ENCODE data around the gene DDX25.

The DDX25 gene

DNA sequence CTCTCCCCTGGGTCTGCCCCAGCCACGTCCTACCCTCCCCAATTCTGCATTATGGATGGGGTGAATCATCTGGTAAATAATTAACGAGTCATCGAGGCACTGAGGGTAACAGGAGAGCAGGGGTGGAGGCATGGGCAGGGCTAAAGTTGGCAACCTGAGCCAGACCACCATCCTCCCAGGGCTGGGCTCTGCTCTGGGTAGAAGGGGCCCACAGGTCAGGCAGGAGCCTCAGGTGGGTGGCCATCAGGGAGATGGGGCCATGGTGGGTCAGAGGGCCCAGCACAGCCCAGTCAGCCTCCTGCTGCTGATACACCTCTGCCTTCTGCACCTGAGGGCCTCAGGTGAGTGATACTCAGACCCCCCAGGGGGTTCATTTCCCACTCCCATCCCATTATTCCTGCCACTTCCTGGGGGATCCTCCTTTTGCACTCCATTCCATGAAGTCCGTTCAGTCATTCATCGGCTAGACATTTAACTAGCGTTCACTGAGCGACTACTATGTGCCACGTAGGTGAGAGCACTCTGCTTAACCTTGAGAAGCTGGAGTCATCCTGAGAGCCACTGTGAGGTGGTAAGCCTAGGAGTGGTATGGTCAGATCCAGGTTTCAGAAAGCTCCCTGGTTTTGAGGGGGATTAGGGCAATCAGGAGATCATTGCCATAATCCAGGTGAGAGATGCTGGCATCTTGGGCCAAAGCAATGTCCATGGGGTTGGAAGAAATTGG is 41.7 kb downstream of the DDX25 start, which contains the start of gene VSIG10L2:
Gene VSIG10L2, plus strand, starts transcription at position 248 of the 724 bp plus-strand sequence. Its CDS starts 12 bp downstream, at position 260.
- intact Hi-C loops (cut with micrococcal nuclease), result no loop called here

DNA sequence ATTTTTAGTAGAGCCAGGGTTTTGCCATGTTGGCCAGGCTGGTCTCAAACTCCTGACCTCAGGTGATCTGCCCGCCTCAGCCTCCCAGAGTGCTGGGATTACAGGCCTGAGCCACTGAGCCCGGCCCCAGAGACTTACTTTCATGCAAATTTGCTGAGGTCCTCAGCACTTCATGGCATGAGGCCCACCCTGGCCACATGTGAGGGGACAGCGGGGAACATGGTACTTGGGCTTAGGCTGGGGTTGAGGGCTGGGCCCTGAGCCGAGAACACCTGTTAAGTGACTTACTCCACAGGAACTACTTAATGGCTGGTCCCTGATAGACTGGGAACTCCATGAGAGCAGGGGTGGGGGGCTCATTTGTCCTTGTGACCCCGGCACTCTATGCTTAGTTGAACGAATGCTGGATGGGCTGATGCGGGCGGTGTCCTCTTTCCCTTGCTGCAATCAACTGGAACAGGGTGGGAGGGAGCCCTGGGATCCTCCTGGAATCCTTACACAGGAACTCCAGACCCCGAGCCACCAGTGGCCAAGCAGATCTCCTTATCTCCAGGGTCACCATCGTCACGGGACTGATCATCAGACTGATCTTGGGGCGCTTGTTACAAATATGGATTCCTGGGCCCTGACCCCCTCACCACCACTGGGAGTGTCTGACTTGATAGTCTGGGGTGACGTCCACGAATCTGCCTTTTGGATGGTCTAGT is 42.6 kb downstream of the DDX25 start:
- Mint-ChIP-seq H3K9me3 (no peaks in the 10 kb centered on the region), H3K27me3 (peaks cover 4% of the 10 kb centered on the region), H3K36me3 (ENCODE audit: low read depth) (no peaks in the 10 kb centered on the region), H3K27ac (no peak overlapping the region), H3K4me1 (ENCODE audit: low read depth) (no peaks in the 10 kb centered on the region), H3K4me3 (no peak overlapping the region)
- intact Hi-C loops (cut with micrococcal nuclease), result no loop called here

More for the DNA sequence above, 41.7 kb downstream of the DDX25 start, which contains the start of gene VSIG10L2:
- Mint-ChIP-seq H3K27ac (no peak within 1 kb of the TSS), H3K36me3 (ENCODE audit: low read depth) (no peaks in the 10 kb centered on the region), H3K4me1 (ENCODE audit: low read depth) (no peaks in the 10 kb centered on the region), H3K27me3 (peaks cover 3% of the 10 kb centered on the region), H3K9me3 (no peaks in the 10 kb centered on the region), H3K4me3 (no peak within 1 kb of the TSS)

DNA sequence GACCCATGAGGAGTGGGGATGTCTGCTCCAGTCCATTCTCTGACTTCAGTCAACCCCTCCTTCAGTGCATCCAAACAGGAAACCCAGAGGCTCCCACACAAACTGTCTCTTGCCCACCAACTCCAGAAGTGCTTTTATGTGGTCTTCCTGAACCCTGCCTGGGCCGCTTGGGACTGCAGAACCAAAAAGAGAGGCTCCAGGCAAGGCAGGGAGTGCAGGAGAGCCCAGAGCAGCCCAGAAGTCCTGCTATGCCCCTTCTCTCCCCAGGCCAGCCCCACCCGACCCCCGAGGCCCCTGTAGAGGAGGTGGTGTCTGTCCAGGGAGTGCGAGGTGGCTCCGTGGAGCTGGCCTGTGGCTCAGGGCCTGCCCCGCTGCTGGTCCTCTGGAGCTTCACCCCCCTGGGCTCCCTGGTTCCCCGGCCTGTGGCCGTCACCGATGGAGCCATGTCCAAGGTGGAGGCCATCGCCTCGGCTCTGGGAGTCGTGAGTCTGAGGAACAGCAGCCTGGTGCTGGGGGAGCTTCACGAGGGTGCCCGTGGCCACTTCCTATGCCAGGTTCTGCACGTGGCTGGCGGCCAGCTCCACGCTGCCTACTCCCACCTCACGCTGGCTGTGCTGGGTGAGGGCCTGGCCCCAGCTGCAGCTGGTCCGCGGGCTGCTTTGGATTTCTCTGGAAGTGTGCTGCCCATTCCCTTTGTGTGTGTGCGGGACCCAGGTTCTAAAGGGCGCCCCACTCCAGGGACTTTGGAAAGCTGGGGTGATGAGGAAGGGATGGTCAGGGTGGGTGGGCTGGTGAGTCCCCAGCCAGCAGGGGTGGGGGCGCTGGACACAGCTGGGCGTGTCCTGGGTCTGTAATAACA is 43.3 kb downstream of the DDX25 start:
- intact Hi-C loops (cut with micrococcal nuclease), result no loop called here
- H3K4me3 Mint-ChIP-seq, result no peak overlapping the region
- no peak overlapping the region for H3K27ac Mint-ChIP-seq
- no peaks in the 10 kb centered on the region for H3K36me3 Mint-ChIP-seq (ENCODE audit: low read depth)
- H3K4me1 Mint-ChIP-seq (ENCODE audit: low read depth), result no peaks in the 10 kb centered on the region
- H3K27me3 Mint-ChIP-seq, result peaks cover 4% of the 10 kb centered on the region
- H3K9me3 Mint-ChIP-seq, result no peaks in the 10 kb centered on the region

DNA sequence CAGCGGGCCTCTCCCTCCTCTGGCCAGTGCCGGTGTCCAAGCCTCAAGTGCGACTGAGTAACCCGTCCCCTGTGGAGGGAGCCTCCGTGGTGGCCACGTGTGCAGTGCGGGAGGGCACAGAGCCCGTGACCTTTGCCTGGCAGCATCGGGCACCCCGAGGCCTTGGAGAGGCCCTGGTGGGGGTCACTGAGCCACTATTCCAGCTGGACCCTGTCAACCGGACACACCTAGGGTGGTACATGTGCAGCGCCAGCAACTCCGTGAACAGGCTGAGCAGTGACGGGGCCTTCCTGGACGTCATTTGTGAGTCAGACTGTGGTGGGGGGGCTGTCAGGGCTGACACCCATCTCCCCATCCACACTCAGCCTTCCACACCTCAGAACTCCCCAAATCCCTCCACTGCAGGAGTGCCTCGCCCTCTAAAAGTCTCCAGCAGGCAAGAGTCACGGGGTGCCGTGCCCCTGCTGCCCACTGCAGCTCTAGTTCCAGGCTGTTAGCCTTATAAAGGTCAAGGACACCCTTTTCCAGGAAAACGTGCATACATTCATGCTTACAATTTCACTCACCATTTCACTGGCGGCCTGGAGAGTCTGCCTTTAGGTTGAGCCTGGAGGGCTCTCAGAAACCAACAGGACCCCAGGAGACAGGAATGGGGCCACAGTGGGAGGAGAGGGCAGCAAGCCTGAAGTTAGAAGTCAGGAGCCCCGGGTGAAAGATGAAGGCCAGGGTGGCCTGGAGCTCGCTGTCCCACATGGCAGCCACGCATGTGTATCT is 44.2 kb downstream of the DDX25 start:
- Mint-ChIP-seq H3K27ac (no peak overlapping the region), H3K27me3 (peaks cover 4% of the 10 kb centered on the region), H3K4me3 (no peak overlapping the region), H3K9me3 (no peaks in the 10 kb centered on the region), H3K36me3 (ENCODE audit: low read depth) (no peaks in the 10 kb centered on the region), H3K4me1 (ENCODE audit: low read depth) (no peaks in the 10 kb centered on the region)
- intact Hi-C loops (cut with micrococcal nuclease), result no loop called here

DNA sequence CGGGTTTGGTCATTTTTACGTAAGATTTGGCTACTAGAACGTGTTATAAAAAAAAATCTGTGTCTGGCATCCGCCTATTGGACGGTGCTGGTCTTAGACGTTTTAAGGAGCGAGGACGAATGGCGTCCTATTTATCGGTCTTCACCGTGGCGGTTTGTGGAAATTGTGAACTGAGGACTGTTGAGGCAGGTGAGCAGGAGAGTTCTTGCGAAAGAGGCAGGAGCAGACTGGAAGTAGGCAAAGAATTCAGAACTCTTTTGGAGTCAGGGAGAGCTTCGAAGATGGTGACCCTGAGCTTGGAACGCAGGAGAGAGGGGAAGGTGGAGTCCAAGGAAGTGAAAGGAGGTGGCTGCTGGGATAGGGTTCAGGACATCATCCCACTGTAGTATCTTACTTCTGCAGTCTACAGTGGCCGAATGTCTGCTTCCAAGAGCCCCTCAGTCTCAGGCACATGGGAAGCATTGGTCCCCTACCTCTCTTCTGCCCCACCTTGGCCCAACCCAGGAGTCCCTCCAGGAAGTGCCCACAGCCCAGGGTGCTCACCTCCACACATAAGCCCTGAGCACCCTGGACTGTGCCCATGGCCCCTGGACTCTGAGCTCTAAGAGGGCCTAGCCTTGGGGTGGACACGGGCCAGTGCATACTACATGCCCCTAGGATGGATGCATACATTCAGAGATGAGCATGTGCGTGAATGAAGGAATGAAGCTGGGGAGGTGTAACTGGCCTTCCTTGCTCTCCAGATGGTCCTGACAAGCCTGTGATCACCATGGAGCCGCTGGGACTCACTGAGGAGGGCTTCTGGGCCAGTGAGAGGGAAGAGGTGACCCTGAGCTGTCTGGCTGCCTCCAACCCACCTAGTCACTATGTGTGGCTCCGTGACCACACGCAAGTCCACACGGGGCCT is 45.2 kb downstream of the DDX25 start:
- H3K9me3 Mint-ChIP-seq, result no peaks in the 10 kb centered on the region
- H3K27me3 Mint-ChIP-seq, result peaks cover 1% of the 10 kb centered on the region
- no peaks in the 10 kb centered on the region for H3K36me3 Mint-ChIP-seq (ENCODE audit: low read depth)
- H3K4me1 Mint-ChIP-seq (ENCODE audit: low read depth), result no peaks in the 10 kb centered on the region
- intact Hi-C loops (cut with micrococcal nuclease), result no loop called here
- no peak overlapping the region for H3K4me3 Mint-ChIP-seq
- H3K27ac Mint-ChIP-seq, result no peak overlapping the region

DNA sequence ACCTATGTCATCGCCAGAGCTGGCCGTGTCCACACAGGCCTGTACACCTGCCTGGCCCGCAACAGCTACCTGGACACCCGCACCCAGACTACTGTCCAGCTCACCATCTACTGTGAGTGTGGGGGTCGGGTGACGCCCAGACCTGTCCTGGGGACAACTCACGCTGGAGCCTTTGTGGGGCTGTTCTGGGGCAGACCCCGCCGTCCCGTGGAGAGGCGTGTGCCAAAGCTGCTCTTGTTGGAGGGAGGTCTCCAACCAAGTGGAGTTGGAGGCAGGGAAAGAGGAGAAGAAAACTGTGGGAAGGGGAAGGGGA is 45.8 kb downstream of the DDX25 start:
- Mint-ChIP-seq H3K27ac (no peak overlapping the region), H3K4me3 (no peak overlapping the region), H3K27me3 (peaks cover 1% of the 10 kb centered on the region), H3K36me3 (ENCODE audit: low read depth) (no peaks in the 10 kb centered on the region), H3K9me3 (no peaks in the 10 kb centered on the region), H3K4me1 (ENCODE audit: low read depth) (no peaks in the 10 kb centered on the region)
- intact Hi-C loops (cut with micrococcal nuclease), result no loop called here

DNA sequence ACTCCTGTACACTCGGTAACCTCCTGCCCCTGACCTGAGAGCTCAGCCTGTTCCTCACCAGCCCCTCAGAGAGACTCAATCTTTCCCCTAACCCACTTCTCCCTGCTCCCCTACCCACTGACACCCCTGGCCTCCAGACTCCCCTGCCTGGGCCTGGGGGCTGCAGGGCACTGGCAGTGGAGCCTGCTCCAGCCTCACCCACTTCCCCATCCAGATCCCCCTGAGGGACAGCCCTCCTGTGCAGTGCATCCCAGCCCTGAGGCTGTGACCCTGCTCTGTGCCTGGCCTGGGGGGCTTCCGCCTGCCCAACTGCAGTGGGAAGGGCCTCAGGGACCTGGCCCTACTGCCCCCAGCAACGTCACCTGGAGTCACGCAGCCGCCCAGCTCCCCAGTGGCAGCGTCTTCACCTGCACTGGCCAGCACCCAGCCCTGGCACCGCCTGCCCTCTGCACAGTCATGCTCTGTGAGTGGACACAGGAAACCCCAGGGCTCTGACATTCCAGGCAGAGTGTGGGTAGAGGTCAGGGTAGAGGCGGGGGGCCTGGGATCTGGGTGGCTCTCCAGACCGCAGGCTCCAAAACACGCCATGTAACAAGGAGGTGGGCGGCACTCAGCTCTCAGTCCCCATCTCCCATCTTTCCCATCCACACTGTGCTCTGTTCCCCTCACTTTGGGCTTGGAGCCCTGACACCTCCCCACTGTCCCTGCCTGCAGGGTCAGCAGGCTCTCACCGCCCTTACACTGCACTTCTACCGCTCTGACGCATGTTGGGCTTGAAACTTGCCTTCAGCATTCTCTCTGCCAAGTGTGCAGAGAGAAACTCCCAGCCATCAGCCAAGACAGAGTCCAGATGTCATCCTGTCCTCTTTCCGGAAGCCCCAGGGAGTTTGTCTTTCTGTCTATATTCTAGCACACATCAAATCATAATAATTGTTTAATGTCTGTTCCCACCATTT is 46.7 kb downstream of the DDX25 start:
- Mint-ChIP-seq H3K4me1 (ENCODE audit: low read depth) (no peaks in the 10 kb centered on the region), H3K27ac (no peak overlapping the region)
- intact Hi-C loops (cut with micrococcal nuclease), result no loop called here

DNA sequence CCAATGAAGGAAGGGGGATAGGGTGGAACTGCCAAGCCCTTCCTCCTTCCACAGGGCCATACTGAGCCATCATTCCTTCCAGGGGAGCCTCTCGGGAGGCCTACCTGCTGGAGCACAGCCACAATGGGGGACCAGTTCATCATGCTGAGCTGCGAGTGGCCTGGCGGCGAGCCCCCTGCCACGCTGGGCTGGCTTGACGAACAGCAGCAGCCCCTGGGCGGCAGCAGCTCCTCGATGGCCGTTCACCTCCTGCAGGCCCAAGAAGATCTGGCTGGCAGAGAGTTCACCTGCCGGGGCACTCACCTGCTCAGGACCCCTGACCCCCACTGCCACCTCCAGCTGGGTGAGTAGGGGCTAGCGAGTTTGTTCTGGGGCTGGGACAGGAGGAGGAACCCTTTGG is 47.4 kb downstream of the DDX25 start:
- no peaks in the 10 kb centered on the region for H3K4me1 Mint-ChIP-seq (ENCODE audit: low read depth)
- no peaks in the 10 kb centered on the region for H3K9me3 Mint-ChIP-seq
- H3K27me3 Mint-ChIP-seq, result peaks cover 1% of the 10 kb centered on the region
- intact Hi-C loops (cut with micrococcal nuclease), result no loop called here
- H3K36me3 Mint-ChIP-seq (ENCODE audit: low read depth), result no peaks in the 10 kb centered on the region
- no peak overlapping the region for H3K27ac Mint-ChIP-seq
- no peak overlapping the region for H3K4me3 Mint-ChIP-seq

More for the DNA sequence above, 46.7 kb downstream of the DDX25 start:
- H3K4me3 Mint-ChIP-seq, result no peak overlapping the region
- H3K9me3 Mint-ChIP-seq, result no peaks in the 10 kb centered on the region
- peaks cover 1% of the 10 kb centered on the region for H3K27me3 Mint-ChIP-seq
- H3K36me3 Mint-ChIP-seq (ENCODE audit: low read depth), result no peaks in the 10 kb centered on the region

DNA sequence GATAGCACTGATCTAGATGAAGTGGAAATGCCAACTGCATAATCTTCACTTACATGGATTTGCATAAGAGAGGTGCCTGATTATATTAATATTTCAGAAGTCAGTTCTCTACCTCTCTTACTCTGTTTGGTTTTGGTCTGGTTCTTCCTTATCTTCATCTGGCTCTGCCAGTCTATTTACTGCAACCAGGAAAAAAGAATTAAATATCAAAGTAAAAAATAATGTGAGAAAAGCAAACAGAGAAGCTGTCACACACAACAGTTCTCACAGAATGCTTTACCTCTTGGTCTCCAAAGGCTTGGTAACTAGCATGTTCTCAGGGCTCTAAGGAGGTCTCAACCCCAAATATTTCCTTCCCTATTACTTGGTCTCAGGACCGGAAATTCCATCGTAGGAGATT is 48.3 kb downstream of the DDX25 start:
- Mint-ChIP-seq H3K27me3 (peaks cover 1% of the 10 kb centered on the region), H3K4me1 (ENCODE audit: low read depth) (no peaks in the 10 kb centered on the region), H3K27ac (no peak overlapping the region), H3K4me3 (no peak overlapping the region), H3K36me3 (ENCODE audit: low read depth) (no peaks in the 10 kb centered on the region), H3K9me3 (no peaks in the 10 kb centered on the region)
- intact Hi-C loops (cut with micrococcal nuclease), result no loop called here

DNA sequence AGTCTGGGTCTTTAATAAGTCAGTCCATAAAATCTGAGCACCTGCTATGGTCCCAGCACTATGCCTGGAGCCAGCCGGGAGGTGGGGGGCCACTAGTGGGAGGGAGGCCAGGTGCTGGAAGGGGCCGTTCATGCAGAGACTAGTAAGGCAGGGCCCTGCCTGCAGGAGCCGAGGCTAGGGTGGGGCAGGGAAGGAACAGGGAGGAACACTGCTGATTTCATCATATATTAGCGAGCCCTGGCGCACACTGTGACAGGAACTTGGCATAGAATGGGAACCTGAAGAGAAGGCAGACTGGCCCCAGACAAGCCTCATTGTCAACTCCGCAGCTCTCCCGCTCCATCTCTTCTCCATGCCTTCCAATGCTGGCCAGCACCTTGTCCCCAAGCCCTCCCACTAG is 48.7 kb downstream of the DDX25 start:
- Mint-ChIP-seq H3K27ac (no peak overlapping the region), H3K36me3 (ENCODE audit: low read depth) (no peaks in the 10 kb centered on the region)

DNA sequence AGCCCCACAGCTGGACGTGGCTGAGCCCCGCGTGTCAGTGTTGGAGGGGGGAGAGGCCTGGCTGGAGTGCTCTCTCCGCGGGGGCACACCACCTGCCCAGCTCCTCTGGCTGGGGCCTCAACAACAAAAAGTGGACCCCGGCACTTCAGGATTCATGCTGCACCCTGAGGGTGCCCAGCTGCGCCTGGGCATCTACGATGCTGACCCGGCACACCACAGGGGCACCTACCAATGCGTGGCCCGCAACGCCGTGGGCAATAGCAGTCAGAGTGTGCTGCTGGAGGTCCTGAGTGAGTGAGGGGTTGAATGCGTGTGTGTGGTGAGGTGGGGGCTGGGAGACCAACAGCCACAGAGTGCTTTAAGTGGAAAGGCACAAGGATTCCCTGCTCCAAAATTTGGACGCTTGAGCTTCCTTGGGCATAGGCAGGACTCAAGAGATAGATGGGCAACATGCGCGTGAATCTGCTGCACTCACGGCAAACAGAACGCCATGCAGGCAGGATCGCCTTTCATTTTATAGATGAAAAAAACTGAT is 49.2 kb downstream of the DDX25 start:
- H3K4me3 Mint-ChIP-seq, result no peak overlapping the region
- no peaks in the 10 kb centered on the region for H3K9me3 Mint-ChIP-seq
- no peaks in the 10 kb centered on the region for H3K4me1 Mint-ChIP-seq (ENCODE audit: low read depth)
- H3K27ac Mint-ChIP-seq, result no peak overlapping the region
- no peaks in the 10 kb centered on the region for H3K36me3 Mint-ChIP-seq (ENCODE audit: low read depth)
- H3K27me3 Mint-ChIP-seq, result peaks cover 1% of the 10 kb centered on the region
- intact Hi-C loops (cut with micrococcal nuclease), result no loop called here

More for the DNA sequence above, 48.7 kb downstream of the DDX25 start:
- H3K27me3 Mint-ChIP-seq, result peaks cover 1% of the 10 kb centered on the region
- no peak overlapping the region for H3K4me3 Mint-ChIP-seq
- no peaks in the 10 kb centered on the region for H3K9me3 Mint-ChIP-seq
- no peaks in the 10 kb centered on the region for H3K4me1 Mint-ChIP-seq (ENCODE audit: low read depth)
- intact Hi-C loops (cut with micrococcal nuclease), result no loop called here
